MM.1S (cell line): ENCODE data around the gene GTF2IRD1.
"Not testable (repeated sequence)": the region's sequence is repeated elsewhere in the genome, so short reads cannot be mapped to it uniquely, and the experiment has no call there.

Experiments used
- DNase-seq: peaks from one replicate; pipeline ENCODE4 v3.0.0-alpha.2; 2015
- H2AFZ ChIP-seq: fragments of 300-600 bp; sonication (generic); 2 replicates; pipeline ENCODE4 v1.6.0; 2016; ENCODE audit warnings: antibody characterized with exemption, low read length
- H3F3A ChIP-seq: fragments of 300-600 bp; sonication (generic); 2 replicates; pipeline ENCODE4 v1.6.1; 2016; ENCODE audit warnings: mild to moderate bottlenecking, antibody characterized with exemption, low read length, moderate library complexity, mixed read lengths; ENCODE audit not compliant: insufficient read depth
- H3K27ac ChIP-seq: fragments of 300-600 bp; sonication (generic); 2 replicates; pipeline ENCODE4 v1.5.1; 2016; ENCODE audit warnings: mild to moderate bottlenecking, low read length
- H3K27me3 ChIP-seq: fragments of 300-600 bp; sonication (generic); replicated peaks from 2 replicates; pipeline ENCODE4 v1.6.0; 2016; ENCODE audit warnings: low read length; ENCODE audit not compliant: insufficient read depth
- H3K36me3 ChIP-seq: fragments of 300-600 bp; sonication (generic); replicated peaks from 2 replicates; pipeline ENCODE4 v1.6.1; 2016; ENCODE audit warnings: mild to moderate bottlenecking, low read length, mixed read lengths; ENCODE audit not compliant: insufficient read depth
- H3K4me1 ChIP-seq: fragments of 300-600 bp; sonication (generic); 2 replicates; pipeline ENCODE4 v1.6.1; 2016; ENCODE audit warnings: low read length, mixed read lengths
- H3K4me2 ChIP-seq: fragments of 300-600 bp; sonication (generic); 2 replicates; pipeline ENCODE4 v1.6.0; 2016; ENCODE audit warnings: low read depth, low read length
- H3K4me3 ChIP-seq: fragments of 300-600 bp; sonication (generic); 2 replicates; pipeline ENCODE4 v1.5.1; 2016; ENCODE audit warnings: low read length, mixed read lengths
- H3K79me2 ChIP-seq: fragments of 300-600 bp; sonication (generic); 2 replicates; pipeline ENCODE4 v1.6.1; 2016; ENCODE audit warnings: mixed run types, low read length, mixed read lengths
- H3K9ac ChIP-seq: fragments of 300-600 bp; sonication (generic); 2 replicates; pipeline ENCODE4 v1.6.1; 2016; ENCODE audit warnings: low read length, mixed read lengths
- H3K9me2 ChIP-seq: fragments of 300-600 bp; sonication (generic); replicated peaks from 2 replicates; pipeline ENCODE4 v1.6.1; 2016; ENCODE audit warnings: mild to moderate bottlenecking, low read length, mixed read lengths; ENCODE audit not compliant: insufficient read depth
- H3K9me3 ChIP-seq: fragments of 300-600 bp; sonication (generic); replicated peaks from 2 replicates; pipeline ENCODE4 v1.6.1; 2016; ENCODE audit warnings: mild to moderate bottlenecking, low read length, mixed read lengths; ENCODE audit not compliant: insufficient read depth
- H4K20me1 ChIP-seq: fragments of 300-600 bp; sonication (generic); 2 replicates; pipeline ENCODE4 v1.6.1; 2016; ENCODE audit warnings: mild to moderate bottlenecking, low read length, moderate library complexity, mixed read lengths; ENCODE audit not compliant: insufficient read depth
- EZH2 ChIP-seq: fragments of 300-600 bp; sonication (generic); optimal IDR thresholded peaks from 2 replicates; pipeline ENCODE3; 2017; ENCODE audit warnings: low read depth, mild to moderate bottlenecking, antibody characterized with exemption, low read length, mixed read lengths
- EZH2phosphoT487 ChIP-seq: fragments of 300-600 bp; sonication (generic); IDR thresholded peaks from 2 replicates; pipeline ENCODE4 v1.6.1; 2018; ENCODE audit warnings: antibody characterized with exemption, low read length
- TF ChIP-seq, protein P1 (sequence below): fragments of 300-600 bp; sonication (generic); IDR thresholded peaks from 2 replicates; pipeline ENCODE4 v1.5.1; 2016; ENCODE audit warnings: antibody characterized with exemption, low read length, mixed read lengths

The GTF2IRD1 gene

GRCh38 chr7:74525881-74526280 is 72.2 kb downstream of the GTF2IRD1 start:
- Histone ChIP-seq H4K20me1 (no peaks in the 10 kb centered on the region), H3K27ac (peak overlapping the region; percentile 19; the same call in 1 of the 2 replicates), H3K27me3 (no peaks in the 10 kb centered on the region), H3K4me2 (peak overlapping the region; percentile 46; the same call in 1 of the 2 replicates), H3K4me1 (peaks cover 14% of the 10 kb centered on the region), H3K4me3 (no peak overlapping the region), H3K36me3 (no peaks in the 10 kb centered on the region), H3K9me3 (no peaks in the 10 kb centered on the region), H3K79me2 (no peaks in the 10 kb centered on the region), H3F3A (no peaks in the 10 kb centered on the region), H2AFZ (peak overlapping the region; percentile 36; the same call in 1 of the 2 replicates), H3K9me2 (no peaks in the 10 kb centered on the region), H3K9ac (no peak overlapping the region)
- TF ChIP-seq, protein P1, sequence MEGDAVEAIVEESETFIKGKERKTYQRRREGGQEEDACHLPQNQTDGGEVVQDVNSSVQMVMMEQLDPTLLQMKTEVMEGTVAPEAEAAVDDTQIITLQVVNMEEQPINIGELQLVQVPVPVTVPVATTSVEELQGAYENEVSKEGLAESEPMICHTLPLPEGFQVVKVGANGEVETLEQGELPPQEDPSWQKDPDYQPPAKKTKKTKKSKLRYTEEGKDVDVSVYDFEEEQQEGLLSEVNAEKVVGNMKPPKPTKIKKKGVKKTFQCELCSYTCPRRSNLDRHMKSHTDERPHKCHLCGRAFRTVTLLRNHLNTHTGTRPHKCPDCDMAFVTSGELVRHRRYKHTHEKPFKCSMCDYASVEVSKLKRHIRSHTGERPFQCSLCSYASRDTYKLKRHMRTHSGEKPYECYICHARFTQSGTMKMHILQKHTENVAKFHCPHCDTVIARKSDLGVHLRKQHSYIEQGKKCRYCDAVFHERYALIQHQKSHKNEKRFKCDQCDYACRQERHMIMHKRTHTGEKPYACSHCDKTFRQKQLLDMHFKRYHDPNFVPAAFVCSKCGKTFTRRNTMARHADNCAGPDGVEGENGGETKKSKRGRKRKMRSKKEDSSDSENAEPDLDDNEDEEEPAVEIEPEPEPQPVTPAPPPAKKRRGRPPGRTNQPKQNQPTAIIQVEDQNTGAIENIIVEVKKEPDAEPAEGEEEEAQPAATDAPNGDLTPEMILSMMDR: no peak
- TF ChIP-seq EZH2phosphoT487 (no peak), EZH2 (no peak)
- peak; percentile 92 for DNase-seq

DNA sequence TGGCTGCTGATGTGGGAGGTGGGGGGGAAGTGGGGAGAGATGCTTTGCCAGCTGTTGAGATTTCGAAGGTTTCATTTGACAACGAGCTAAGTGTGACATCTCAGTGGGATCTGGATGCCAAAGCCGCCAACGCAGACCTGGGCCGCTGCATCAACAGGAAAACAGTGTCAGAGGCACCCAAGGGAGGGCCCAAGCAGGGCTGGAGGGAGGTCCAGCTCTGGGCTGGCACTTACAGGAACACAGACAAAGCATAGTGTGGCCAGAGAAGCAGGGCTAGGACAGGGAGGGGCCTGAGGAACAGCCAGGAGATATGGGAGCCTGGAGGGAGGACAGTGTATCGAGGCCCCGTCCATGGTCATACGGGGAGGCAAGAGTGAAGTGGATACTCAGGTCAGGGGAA is 73.1 kb downstream of the GTF2IRD1 start:
- Histone ChIP-seq H3K27me3 (no peaks in the 10 kb centered on the region), H3K9me2 (no peaks in the 10 kb centered on the region), H2AFZ (no peak overlapping the region), H3K4me1 (peaks cover 14% of the 10 kb centered on the region), H3K36me3 (no peaks in the 10 kb centered on the region), H3K9ac (no peak overlapping the region), H3F3A (no peaks in the 10 kb centered on the region), H3K27ac (no peak overlapping the region), H3K4me2 (no peak overlapping the region), H3K4me3 (no peak overlapping the region), H3K9me3 (no peaks in the 10 kb centered on the region), H4K20me1 (no peaks in the 10 kb centered on the region), H3K79me2 (no peaks in the 10 kb centered on the region)
- TF ChIP-seq EZH2 (no peak), EZH2phosphoT487 (no peak)
- TF ChIP-seq, protein P1: no peak
- DNase-seq: no peak

- Histone ChIP-seq H2AFZ (no peak overlapping the region), H3K9me3 (no peaks in the 10 kb centered on the region), H3K9me2 (no peaks in the 10 kb centered on the region), H3K4me1 (peaks cover 14% of the 10 kb centered on the region), H3K4me2 (no peak overlapping the region), H3K27ac (no peak overlapping the region), H3F3A (no peaks in the 10 kb centered on the region), H3K4me3 (no peak overlapping the region), H4K20me1 (no peaks in the 10 kb centered on the region), H3K9ac (no peak overlapping the region), H3K79me2 (no peaks in the 10 kb centered on the region), H3K36me3 (no peaks in the 10 kb centered on the region), H3K27me3 (no peaks in the 10 kb centered on the region)
- DNase-seq: no peak
- TF ChIP-seq, protein P1: no peak
- no peak for TF ChIP-seq EZH2
- TF ChIP-seq EZH2phosphoT487: no peak
Observed at GRCh38 chr7:74527842-74528241, 74.1 kb downstream of the GTF2IRD1 start.

GRCh38 chr7:74528773-74529172 is 75.1 kb downstream of the GTF2IRD1 start:
- not testable (repeated sequence) for H3K79me2 ChIP-seq, H3K27ac ChIP-seq, H3F3A ChIP-seq, H3K4me2 ChIP-seq, H3K4me3 ChIP-seq, DNase-seq, H4K20me1 ChIP-seq, H2AFZ ChIP-seq, H3K9me2 ChIP-seq, H3K36me3 ChIP-seq, H3K27me3 ChIP-seq, H3K9ac ChIP-seq, H3K9me3 ChIP-seq
- H3K4me1 ChIP-seq: peaks cover 14% of the 10 kb centered on the region
